ENCODE measurements around the gene GSTA3. TPM values are rescaled to one million over a fixed set of nuclear protein-coding genes. Genes with fewer than 3 reads are reported as not detected.
"Not testable (repeated sequence)": the region's sequence is repeated elsewhere in the genome, so short reads cannot be mapped to it uniquely, and the experiment has no call there.

GSTA3 gene
- total RNA-seq, 1 donor from 2014 or later, result not detected

DNA sequence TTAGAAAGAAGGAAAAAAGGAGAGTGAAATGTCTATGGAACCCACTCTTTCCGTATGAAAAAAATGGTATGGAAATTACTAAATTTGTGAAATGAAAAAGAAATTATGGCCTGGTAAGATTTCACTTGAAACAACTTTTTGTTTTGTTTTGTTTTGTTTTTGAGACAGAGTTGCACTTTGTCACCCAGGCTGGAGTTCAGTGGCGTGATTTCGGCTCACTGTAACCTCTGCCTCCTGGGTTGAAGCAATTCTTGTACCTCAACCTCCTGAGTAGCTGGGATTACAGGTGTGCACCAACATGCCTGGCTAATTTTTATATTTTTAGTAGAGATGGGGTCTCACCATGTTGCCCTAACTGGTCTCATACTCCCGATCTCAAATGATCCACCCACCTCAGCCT lies 51.1 kb downstream of the GSTA3 start:
- Mint-ChIP-seq H3K36me3 (ENCODE audit: unreplicated experiment) (no peaks in the 10 kb centered on the region), H3K27me3 (ENCODE audit: unreplicated experiment) (peaks cover 2% of the 10 kb centered on the region), H3K27ac (ENCODE audit: unreplicated experiment) (no peak overlapping the region), H3K9me3 (ENCODE audit: unreplicated experiment) (no peaks in the 10 kb centered on the region), H3K4me3 (ENCODE audit: unreplicated experiment) (no peak overlapping the region), H3K4me1 (ENCODE audit: low read depth, unreplicated experiment) (no peaks in the 10 kb centered on the region)
- DNase-seq, result no peak
- TF ChIP-seq, protein P1, sequence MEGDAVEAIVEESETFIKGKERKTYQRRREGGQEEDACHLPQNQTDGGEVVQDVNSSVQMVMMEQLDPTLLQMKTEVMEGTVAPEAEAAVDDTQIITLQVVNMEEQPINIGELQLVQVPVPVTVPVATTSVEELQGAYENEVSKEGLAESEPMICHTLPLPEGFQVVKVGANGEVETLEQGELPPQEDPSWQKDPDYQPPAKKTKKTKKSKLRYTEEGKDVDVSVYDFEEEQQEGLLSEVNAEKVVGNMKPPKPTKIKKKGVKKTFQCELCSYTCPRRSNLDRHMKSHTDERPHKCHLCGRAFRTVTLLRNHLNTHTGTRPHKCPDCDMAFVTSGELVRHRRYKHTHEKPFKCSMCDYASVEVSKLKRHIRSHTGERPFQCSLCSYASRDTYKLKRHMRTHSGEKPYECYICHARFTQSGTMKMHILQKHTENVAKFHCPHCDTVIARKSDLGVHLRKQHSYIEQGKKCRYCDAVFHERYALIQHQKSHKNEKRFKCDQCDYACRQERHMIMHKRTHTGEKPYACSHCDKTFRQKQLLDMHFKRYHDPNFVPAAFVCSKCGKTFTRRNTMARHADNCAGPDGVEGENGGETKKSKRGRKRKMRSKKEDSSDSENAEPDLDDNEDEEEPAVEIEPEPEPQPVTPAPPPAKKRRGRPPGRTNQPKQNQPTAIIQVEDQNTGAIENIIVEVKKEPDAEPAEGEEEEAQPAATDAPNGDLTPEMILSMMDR (IDR thresholded peaks at IDR 0.05; ENCODE audit: partially characterized antibody, unreplicated experiment), result no peak

DNA sequence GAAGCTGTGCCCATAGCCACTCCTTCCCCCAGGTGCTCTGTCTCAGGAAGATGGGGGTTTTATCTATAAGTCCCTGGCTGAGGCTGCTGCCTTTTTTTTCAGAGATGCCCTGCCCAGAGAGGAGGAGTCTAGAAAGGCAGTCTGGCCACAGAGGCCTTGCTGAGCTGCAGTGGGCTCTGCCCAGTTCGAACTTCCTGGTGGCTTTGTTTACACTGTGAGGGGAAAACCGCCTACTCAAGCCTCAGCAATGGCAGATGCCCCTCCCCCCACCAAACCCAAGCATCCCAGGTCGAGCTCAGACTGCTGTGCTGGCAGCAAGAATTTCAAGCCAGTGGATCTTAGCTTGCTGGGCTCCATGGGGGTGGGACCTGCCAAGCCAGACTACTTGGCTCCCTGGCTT lies 53.4 kb downstream of the GSTA3 start:
- H3K4me1 Mint-ChIP-seq (ENCODE audit: low read depth, unreplicated experiment); H3K27me3 Mint-ChIP-seq (ENCODE audit: unreplicated experiment); H3K4me3 Mint-ChIP-seq (ENCODE audit: unreplicated experiment); H3K36me3 Mint-ChIP-seq (ENCODE audit: unreplicated experiment); H3K27ac Mint-ChIP-seq (ENCODE audit: unreplicated experiment); H3K9me3 Mint-ChIP-seq (ENCODE audit: unreplicated experiment); DNase-seq: not testable (repeated sequence)

DNA sequence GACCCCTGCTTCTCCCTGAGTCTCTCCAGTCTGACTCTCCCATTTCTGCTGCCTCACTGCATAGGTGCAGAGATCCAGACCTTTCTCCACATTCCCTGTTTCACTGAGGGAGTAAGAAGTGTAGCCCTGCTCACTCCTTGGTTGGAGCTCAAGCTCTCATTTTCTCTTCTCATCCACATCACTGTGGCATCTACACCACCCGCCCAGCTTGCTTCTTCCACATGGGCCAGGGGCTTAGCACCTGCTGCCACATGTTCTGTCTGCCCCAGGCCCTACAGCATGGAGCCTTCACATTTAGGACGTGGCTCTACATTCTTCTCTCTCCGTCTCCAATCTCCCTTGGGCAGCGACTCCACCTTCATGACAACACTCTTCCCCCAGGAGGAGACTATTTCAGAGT lies 60.4 kb downstream of the GSTA3 start:
- no peak for DNase-seq
- peaks cover 11% of the 10 kb centered on the region for H3K36me3 Mint-ChIP-seq (ENCODE audit: unreplicated experiment)
- no peaks in the 10 kb centered on the region for H3K4me1 Mint-ChIP-seq (ENCODE audit: low read depth, unreplicated experiment)
- H3K4me3 Mint-ChIP-seq (ENCODE audit: unreplicated experiment), result no peak overlapping the region
- TF ChIP-seq, protein P1 (IDR thresholded peaks at IDR 0.05; ENCODE audit: partially characterized antibody, unreplicated experiment), result no peak
- no peaks in the 10 kb centered on the region for H3K27me3 Mint-ChIP-seq (ENCODE audit: unreplicated experiment)
- no peak overlapping the region for H3K27ac Mint-ChIP-seq (ENCODE audit: unreplicated experiment)
- H3K9me3 Mint-ChIP-seq (ENCODE audit: unreplicated experiment), result peaks cover 3% of the 10 kb centered on the region

Other genes with a start within 250 kb of the GSTA3 start
- gene TMEM14A, start 238.6 kb downstream of the GSTA3 start, total RNA-seq (ENCODE audit: unreplicated experiment), result 26.3 TPM
- gene GSTA2, start 146.2 kb downstream of the GSTA3 start, total RNA-seq (ENCODE audit: unreplicated experiment), result not detected
- not detected for gene GSTA1, start 105.9 kb downstream of the GSTA3 start, total RNA-seq (ENCODE audit: unreplicated experiment)
- not detected for gene GSTA5, start 68.9 kb downstream of the GSTA3 start, total RNA-seq (ENCODE audit: unreplicated experiment)
- 81.1 TPM for gene GSTA4, start 85.6 kb upstream of the GSTA3 start, total RNA-seq (ENCODE audit: unreplicated experiment)
- gene CILK1, start 152.1 kb upstream of the GSTA3 start, total RNA-seq (ENCODE audit: unreplicated experiment), result 31.7 TPM
- 49.1 TPM for gene FBXO9, start 155.7 kb upstream of the GSTA3 start, total RNA-seq (ENCODE audit: unreplicated experiment)
- not detected for gene GCM1, start 239.1 kb upstream of the GSTA3 start, total RNA-seq (ENCODE audit: unreplicated experiment)

Measured in glutamatergic neuron (in vitro differentiated cells).